GM12874 (cell line): ENCODE results near the gene VIL1.

ENCODE experiments used
- TF ChIP-seq, protein P1 (sequence below): IDR thresholded peaks from 2 replicates; pipeline ENCODE4 v1.5.1; 2011; ENCODE audit warnings: low read depth, mild to moderate bottlenecking, control low read depth, low read length, moderate library complexity; ENCODE audit not compliant: insufficient read depth

Gene VIL1

DNA sequence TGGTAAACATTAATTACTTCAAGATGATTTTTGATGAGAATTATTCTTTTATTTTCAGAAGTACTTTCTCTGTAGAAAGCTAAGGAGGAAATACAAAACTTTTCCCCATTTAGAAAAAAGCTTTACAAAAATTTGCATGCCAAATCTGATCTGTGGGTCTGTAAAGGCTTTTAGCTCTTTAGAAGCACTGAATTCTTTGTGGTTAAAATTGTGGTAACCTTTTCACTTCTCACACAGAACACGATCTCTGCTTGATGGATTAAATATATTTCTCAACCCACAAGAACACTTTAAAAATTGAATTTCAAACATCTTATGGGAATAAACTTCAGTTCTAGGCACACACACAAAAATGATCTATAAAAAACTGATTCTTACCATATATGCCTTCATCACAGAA lies 63.7 kb downstream of the VIL1 start:
- TF ChIP-seq, protein P1, sequence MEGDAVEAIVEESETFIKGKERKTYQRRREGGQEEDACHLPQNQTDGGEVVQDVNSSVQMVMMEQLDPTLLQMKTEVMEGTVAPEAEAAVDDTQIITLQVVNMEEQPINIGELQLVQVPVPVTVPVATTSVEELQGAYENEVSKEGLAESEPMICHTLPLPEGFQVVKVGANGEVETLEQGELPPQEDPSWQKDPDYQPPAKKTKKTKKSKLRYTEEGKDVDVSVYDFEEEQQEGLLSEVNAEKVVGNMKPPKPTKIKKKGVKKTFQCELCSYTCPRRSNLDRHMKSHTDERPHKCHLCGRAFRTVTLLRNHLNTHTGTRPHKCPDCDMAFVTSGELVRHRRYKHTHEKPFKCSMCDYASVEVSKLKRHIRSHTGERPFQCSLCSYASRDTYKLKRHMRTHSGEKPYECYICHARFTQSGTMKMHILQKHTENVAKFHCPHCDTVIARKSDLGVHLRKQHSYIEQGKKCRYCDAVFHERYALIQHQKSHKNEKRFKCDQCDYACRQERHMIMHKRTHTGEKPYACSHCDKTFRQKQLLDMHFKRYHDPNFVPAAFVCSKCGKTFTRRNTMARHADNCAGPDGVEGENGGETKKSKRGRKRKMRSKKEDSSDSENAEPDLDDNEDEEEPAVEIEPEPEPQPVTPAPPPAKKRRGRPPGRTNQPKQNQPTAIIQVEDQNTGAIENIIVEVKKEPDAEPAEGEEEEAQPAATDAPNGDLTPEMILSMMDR = no peak

GRCh38 chr2:218485986-218486667 lies 67.2 kb downstream of the VIL1 start:
- TF ChIP-seq, protein P1 = no peak

DNA sequence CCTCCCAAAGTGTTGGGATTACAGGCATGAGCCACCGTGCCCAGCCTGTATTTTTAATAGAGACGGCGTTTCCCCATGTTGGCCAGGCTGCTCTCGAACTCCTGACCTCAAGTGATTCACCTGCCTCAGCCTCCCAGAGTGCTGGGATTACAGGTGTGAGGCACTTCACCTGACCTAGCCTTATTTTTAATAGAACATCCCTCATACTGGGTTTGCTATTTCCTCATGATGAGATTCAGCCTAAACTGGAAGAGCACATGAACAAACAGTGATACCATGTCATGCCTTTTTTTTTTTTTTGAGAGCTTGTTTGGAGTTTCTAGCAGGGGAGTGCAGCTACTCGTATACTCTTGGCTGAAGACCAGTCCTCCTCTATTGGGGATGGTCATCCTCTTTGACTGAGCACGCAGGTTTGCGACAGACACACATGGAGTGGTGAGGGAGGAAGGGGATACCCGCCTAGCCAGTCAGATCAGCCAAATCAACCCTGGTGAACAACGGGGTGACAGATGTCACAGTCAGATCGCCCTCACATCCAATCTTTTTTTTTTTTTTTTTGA lies 81.7 kb downstream of the VIL1 start:
- TF ChIP-seq, protein P1 = no peak

GRCh38 chr2:218501665-218502064 lies 82.7 kb downstream of the VIL1 start:
- TF ChIP-seq, protein P1 = no peak
